Nephron (organoid): ENCODE data around the gene MRPS14.
"Not testable (repeated sequence)": the region's sequence is repeated elsewhere in the genome, so short reads cannot be mapped to it uniquely, and the experiment has no call there.

ENCODE experiments used
- H3K27ac Mint-ChIP-seq, 3 experiments: 2 replicates each; pipeline ENCODE4 v1.8.0; 2020; ENCODE audit warnings: mixed read lengths in 3 of 3, mild to moderate bottlenecking in 2 of 3, moderate library complexity in 1 of 3
- H3K27me3 Mint-ChIP-seq: 2 replicates; pipeline ENCODE4 v1.8.0; 2021; ENCODE audit warnings: low read depth, mild to moderate bottlenecking, moderate library complexity, mixed read lengths
- H3K36me3 Mint-ChIP-seq: 2 replicates; pipeline ENCODE4 v1.8.0; 2020; ENCODE audit warnings: low read depth, mixed read lengths
- H3K4me1 Mint-ChIP-seq: 2 replicates; pipeline ENCODE4 v1.8.0; 2020; ENCODE audit warnings: mixed read lengths
- H3K4me3 Mint-ChIP-seq, 3 experiments: 2 replicates each; pipeline ENCODE4 v1.8.0; 2020; ENCODE audit warnings: mild to moderate bottlenecking in 3 of 3, mixed read lengths in 3 of 3, moderate library complexity in 2 of 3
- H3K9me3 Mint-ChIP-seq: 2 replicates; pipeline ENCODE4 v1.8.0; 2020; ENCODE audit warnings: mixed read lengths
- CTCF ChIP-seq, 3 experiments: fragments of 200-600 bp; sonication (generic); IDR thresholded peaks; one replicate each; pipeline ENCODE4 v1.5.0; 2021; ENCODE audit warnings: antibody characterized with exemption in 3 of 3; ENCODE audit not compliant: unreplicated experiment in 3 of 3

The MRPS14 gene

GRCh38 chr1:175062858-175063257, 39.6 kb upstream of the MRPS14 start:
- Mint-ChIP-seq H3K27ac (peak overlapping the region in 2 of 3 experiments; percentile 49 to 78), H3K36me3 (no peaks in the 10 kb centered on the region), H3K9me3 (peaks cover 5% of the 10 kb centered on the region), H3K4me3 (no peak overlapping the region), H3K4me1 (peaks cover 30% of the 10 kb centered on the region), H3K27me3 (no peaks in the 10 kb centered on the region)
- TF ChIP-seq CTCF (IDR thresholded peaks at IDR 0.05; ENCODE audit: unreplicated experiment in 3 of 3): no peak

DNA sequence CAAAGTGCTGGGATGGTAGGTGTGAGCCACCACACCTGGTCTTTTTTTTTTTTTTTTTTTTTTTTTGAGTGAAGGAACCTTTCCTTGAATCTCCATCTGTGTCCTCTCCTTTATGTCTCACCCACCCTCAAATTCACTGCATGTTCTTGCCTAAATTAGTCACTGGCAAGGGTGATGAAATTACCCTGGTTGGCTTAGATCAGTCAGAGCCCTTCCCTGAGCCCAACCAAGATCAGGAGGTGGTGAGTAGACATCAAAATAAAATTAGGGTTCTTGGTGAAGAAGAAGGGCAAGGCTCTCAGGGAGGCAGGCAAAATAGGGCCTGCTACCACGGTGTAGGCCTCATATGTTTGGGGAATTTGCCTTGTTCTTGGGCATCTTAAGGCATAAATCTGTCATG, 39.1 kb upstream of the MRPS14 start:
- H3K4me3 Mint-ChIP-seq: no peak overlapping the region
- H3K4me1 Mint-ChIP-seq: peaks cover 25% of the 10 kb centered on the region
- H3K36me3 Mint-ChIP-seq: no peaks in the 10 kb centered on the region
- H3K27me3 Mint-ChIP-seq: no peaks in the 10 kb centered on the region
- peak overlapping the region in 2 of 3 experiments; percentile 49 to 78 for H3K27ac Mint-ChIP-seq
- no peak for TF ChIP-seq CTCF (IDR thresholded peaks at IDR 0.05; ENCODE audit: unreplicated experiment in 3 of 3)
- H3K9me3 Mint-ChIP-seq: peaks cover 5% of the 10 kb centered on the region

- Mint-ChIP-seq H3K4me3 (no peak overlapping the region), H3K27ac (no peak overlapping the region), H3K9me3 (peaks cover 8% of the 10 kb centered on the region), H3K36me3 (no peaks in the 10 kb centered on the region), H3K27me3 (no peaks in the 10 kb centered on the region), H3K4me1 (no peaks in the 10 kb centered on the region)
- TF ChIP-seq CTCF (IDR thresholded peaks at IDR 0.05; ENCODE audit: unreplicated experiment in 3 of 3): no peak
These were observed 31.5 kb upstream of the MRPS14 start for GRCh38 chr1:175054736-175055135.

- no peak overlapping the region for H3K4me3 Mint-ChIP-seq
- H3K27me3 Mint-ChIP-seq: no peaks in the 10 kb centered on the region
- no peak for TF ChIP-seq CTCF (IDR thresholded peaks at IDR 0.05; ENCODE audit: unreplicated experiment in 3 of 3)
- H3K27ac Mint-ChIP-seq: no peak overlapping the region
- no peaks in the 10 kb centered on the region for H3K36me3 Mint-ChIP-seq
- H3K4me1 Mint-ChIP-seq: no peaks in the 10 kb centered on the region
- H3K9me3 Mint-ChIP-seq: peaks cover 3% of the 10 kb centered on the region
These were observed 27.8 kb upstream of the MRPS14 start for GRCh38 chr1:175050992-175051391.

GRCh38 chr1:175045519-175045918, 22.3 kb upstream of the MRPS14 start:
- Mint-ChIP-seq H3K27me3 (no peaks in the 10 kb centered on the region), H3K36me3 (no peaks in the 10 kb centered on the region), H3K9me3 (peaks cover 16% of the 10 kb centered on the region), H3K27ac (no peak overlapping the region), H3K4me1 (no peaks in the 10 kb centered on the region), H3K4me3 (no peak overlapping the region)
- no peak for TF ChIP-seq CTCF (IDR thresholded peaks at IDR 0.05; ENCODE audit: unreplicated experiment in 3 of 3)

GRCh38 chr1:175045097-175045496, 21.9 kb upstream of the MRPS14 start:
- Mint-ChIP-seq H3K9me3 (peaks cover 16% of the 10 kb centered on the region), H3K4me3 (no peak overlapping the region), H3K4me1 (no peaks in the 10 kb centered on the region), H3K36me3 (no peaks in the 10 kb centered on the region), H3K27ac (no peak overlapping the region), H3K27me3 (peaks cover 3% of the 10 kb centered on the region)
- TF ChIP-seq CTCF (IDR thresholded peaks at IDR 0.05; ENCODE audit: unreplicated experiment in 3 of 3): no peak

- H3K9me3 Mint-ChIP-seq: peaks cover 16% of the 10 kb centered on the region
- not testable (repeated sequence) for H3K27ac Mint-ChIP-seq, H3K4me1 Mint-ChIP-seq, H3K27me3 Mint-ChIP-seq, H3K36me3 Mint-ChIP-seq, H3K4me3 Mint-ChIP-seq
These were observed 21.4 kb upstream of the MRPS14 start for GRCh38 chr1:175044591-175044990.
